Fibroblast of lung (primary cell): ENCODE measurements around the gene CIB4. TPM values are rescaled to one million over a fixed set of nuclear protein-coding genes. Genes with fewer than 3 reads are reported as not detected.

Experiments used
- DNase-seq, 2 donors: peaks; one replicate each; pipeline versions ENCODE4 v3.0.0 to v3.0.0-alpha.2; 2010; ENCODE audit warnings: low read depth in 2 of 2
- H2AFZ ChIP-seq: 2 replicates; pipeline ENCODE4 v1.5.1; 2012; ENCODE audit warnings: low read length, control low read depth, inconsistent platforms
- H3K27ac ChIP-seq: 2 replicates; pipeline ENCODE4 v1.5.1; 2011; ENCODE audit warnings: low read length, control low read depth; ENCODE audit not compliant: insufficient read depth
- H3K27me3 ChIP-seq: 2 replicates; pipeline ENCODE4 v1.5.1; 2011; ENCODE audit warnings: mild to moderate bottlenecking, low read length; ENCODE audit not compliant: control insufficient read depth, insufficient read depth
- H3K36me3 ChIP-seq: 2 replicates; pipeline ENCODE4 v1.5.1; 2011; ENCODE audit warnings: low read length; ENCODE audit not compliant: control insufficient read depth, insufficient read depth
- H3K4me1 ChIP-seq: 2 replicates; pipeline ENCODE4 v1.5.1; 2011; ENCODE audit warnings: low read length; ENCODE audit not compliant: control insufficient read depth, insufficient read depth; ENCODE audit errors: extremely low read depth
- H3K4me2 ChIP-seq: 2 replicates; pipeline ENCODE4 v1.5.1; 2011; ENCODE audit warnings: low read length, control low read depth; ENCODE audit not compliant: insufficient read depth; ENCODE audit errors: extremely low read depth
- H3K4me3 ChIP-seq, 4 experiments: fragments of 200-600 bp in 1 of 4; sonication (generic) in 1 of 4; replicated peaks in 1 of 4; 2 replicates each; pipeline ENCODE4 v1.5.1; 2011 to 2016; ENCODE audit warnings: low read length in 4 of 4, low read depth in 3 of 4, mild to moderate bottlenecking in 3 of 4, control low read depth in 2 of 4, inconsistent platforms in 1 of 4, mixed read lengths in 1 of 4; ENCODE audit not compliant: insufficient read depth in 1 of 4; ENCODE audit errors: control extremely low read depth in 1 of 4
- H3K79me2 ChIP-seq: 2 replicates; pipeline ENCODE4 v1.5.1; 2012; ENCODE audit warnings: mild to moderate bottlenecking, low read length, inconsistent platforms; ENCODE audit not compliant: control insufficient read depth, insufficient read depth
- H3K9ac ChIP-seq: 2 replicates; pipeline ENCODE4 v1.5.1; 2011; ENCODE audit warnings: mild to moderate bottlenecking, low read length, control low read depth; ENCODE audit not compliant: insufficient read depth
- H3K9me3 ChIP-seq: 2 replicates; pipeline ENCODE4 v1.5.1; 2012; ENCODE audit warnings: low read depth, low read length; ENCODE audit not compliant: control insufficient read depth, insufficient read depth
- H4K20me1 ChIP-seq: 2 replicates; pipeline ENCODE4 v1.5.1; 2011; ENCODE audit warnings: low read length; ENCODE audit not compliant: control insufficient read depth, insufficient read depth; ENCODE audit errors: extremely low read depth
- EZH2 ChIP-seq: IDR thresholded peaks from 2 replicates; pipeline ENCODE4 v1.5.1; 2012; ENCODE audit warnings: low read length, control low read depth, mild to moderate bottlenecking; ENCODE audit errors: missing control alignments
- polyA plus RNA-seq, 2 donors: library from polyadenylated mRNA; depleted of rRNA in 1 of 2; stranded (reverse) in 1 of 2; unstranded in 1 of 2; fragments of >200 nt; gene quantifications; 2 replicates each; pipeline ENCODE4 v1.2.1, GENCODE V29; 2011 to 2012; ENCODE audit warnings: missing spikeins in 1 of 2
- total RNA-seq: library from RNA; depleted of rRNA; stranded (reverse); fragments of >200 nt; gene quantifications from 2 replicates; pipeline ENCODE4 v1.2.1, GENCODE V29; 2014
- TF ChIP-seq, protein P1 (sequence below), 2 donors: IDR thresholded peaks in 1 of 2; conservative IDR thresholded peaks in 1 of 2; 1 replicate in 1 of 2; 2 replicates in 1 of 2; pipeline ENCODE4 v1.5.1; 2011 to 2012; ENCODE audit warnings: low read length in 2 of 2, control low read depth in 1 of 2, inconsistent platforms in 1 of 2, low read depth in 1 of 2, mild to moderate bottlenecking in 1 of 2

The CIB4 gene
- total and polyA plus RNA-seq, 2 donors (not counting 1 experiment from before 2014, with no cell fraction given): not detected

DNA sequence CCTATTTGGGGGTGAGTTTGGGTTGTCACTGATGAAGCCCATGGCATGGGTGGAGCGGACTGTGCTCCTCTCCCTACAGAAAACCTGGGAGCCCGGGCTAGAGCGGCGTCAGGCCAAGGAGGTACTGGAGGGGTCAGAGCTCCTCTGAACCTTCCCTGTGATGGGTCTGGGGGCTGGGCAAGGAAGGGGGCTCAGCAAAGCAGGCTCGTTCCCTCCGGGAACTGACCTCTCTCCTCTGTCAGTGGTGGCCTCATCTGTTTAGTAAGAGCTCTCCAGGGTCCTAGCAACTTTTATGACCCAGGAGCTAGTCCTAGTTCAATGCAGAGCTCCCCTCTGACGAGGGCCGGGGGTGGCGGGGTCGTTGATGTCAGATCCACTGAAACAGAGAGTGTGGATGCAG lies 100.9 kb downstream of the CIB4 start:
- Histone ChIP-seq H4K20me1 (no peaks in the 10 kb centered on the region), H3K36me3 (no peaks in the 10 kb centered on the region), H3K9ac (no peak overlapping the region), H3K27me3 (no peaks in the 10 kb centered on the region), H3K4me1 (no peaks in the 10 kb centered on the region), H2AFZ (no peak overlapping the region), H3K4me3 (no peak overlapping the region), H3K4me2 (no peak overlapping the region), H3K9me3 (no peaks in the 10 kb centered on the region), H3K27ac (no peak overlapping the region), H3K79me2 (no peaks in the 10 kb centered on the region)
- TF ChIP-seq, protein P1, sequence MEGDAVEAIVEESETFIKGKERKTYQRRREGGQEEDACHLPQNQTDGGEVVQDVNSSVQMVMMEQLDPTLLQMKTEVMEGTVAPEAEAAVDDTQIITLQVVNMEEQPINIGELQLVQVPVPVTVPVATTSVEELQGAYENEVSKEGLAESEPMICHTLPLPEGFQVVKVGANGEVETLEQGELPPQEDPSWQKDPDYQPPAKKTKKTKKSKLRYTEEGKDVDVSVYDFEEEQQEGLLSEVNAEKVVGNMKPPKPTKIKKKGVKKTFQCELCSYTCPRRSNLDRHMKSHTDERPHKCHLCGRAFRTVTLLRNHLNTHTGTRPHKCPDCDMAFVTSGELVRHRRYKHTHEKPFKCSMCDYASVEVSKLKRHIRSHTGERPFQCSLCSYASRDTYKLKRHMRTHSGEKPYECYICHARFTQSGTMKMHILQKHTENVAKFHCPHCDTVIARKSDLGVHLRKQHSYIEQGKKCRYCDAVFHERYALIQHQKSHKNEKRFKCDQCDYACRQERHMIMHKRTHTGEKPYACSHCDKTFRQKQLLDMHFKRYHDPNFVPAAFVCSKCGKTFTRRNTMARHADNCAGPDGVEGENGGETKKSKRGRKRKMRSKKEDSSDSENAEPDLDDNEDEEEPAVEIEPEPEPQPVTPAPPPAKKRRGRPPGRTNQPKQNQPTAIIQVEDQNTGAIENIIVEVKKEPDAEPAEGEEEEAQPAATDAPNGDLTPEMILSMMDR (conservative IDR thresholded peaks at IDR 0.05 in 1 of 2, IDR thresholded peaks at IDR 0.05 in 1 of 2; ENCODE audit: low read depth in 1 of 2, low read length in 2 of 2): no peak
- TF ChIP-seq EZH2: no peak
- no peak for DNase-seq

DNA sequence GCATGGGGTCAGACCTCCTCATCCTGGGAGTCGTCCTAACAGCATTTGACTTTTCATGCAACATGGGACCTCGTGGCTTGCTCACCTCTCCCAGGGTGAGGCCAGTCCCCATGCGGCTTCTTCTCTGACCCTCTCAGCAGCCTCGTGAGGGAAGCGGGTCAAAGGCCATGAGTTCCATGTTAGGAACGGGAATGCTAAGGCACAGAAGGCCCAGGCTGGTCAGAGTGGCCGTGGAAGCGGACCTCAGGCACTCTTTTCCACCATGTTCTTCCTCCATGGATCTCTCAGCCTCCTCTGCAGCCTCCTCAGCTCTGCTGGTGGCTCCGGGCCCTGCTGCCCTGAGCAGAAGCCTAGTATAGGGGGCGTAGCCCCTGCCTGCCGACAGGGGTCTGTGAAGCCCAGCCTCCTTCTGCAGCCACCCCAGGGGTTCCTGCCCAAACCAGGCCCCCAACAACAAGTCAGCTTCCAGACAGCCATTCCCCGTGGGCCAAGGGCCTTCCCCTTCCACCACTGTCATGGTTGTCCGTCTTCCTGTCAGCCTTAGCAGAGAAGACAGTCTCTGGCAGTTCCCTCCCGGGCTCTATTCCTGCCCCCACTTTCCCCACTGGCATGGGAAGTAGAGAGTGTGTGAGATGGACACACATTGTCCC lies 103.2 kb downstream of the CIB4 start:
- peaks cover 2% of the 10 kb centered on the region for H3K27me3 ChIP-seq
- H3K36me3 ChIP-seq: no peaks in the 10 kb centered on the region
- no peak for TF ChIP-seq EZH2
- TF ChIP-seq, protein P1 (conservative IDR thresholded peaks at IDR 0.05 in 1 of 2, IDR thresholded peaks at IDR 0.05 in 1 of 2; ENCODE audit: low read depth in 1 of 2, low read length in 2 of 2): no peak
- no peaks in the 10 kb centered on the region for H3K9me3 ChIP-seq
- H3K4me2 ChIP-seq: no peak overlapping the region
- H4K20me1 ChIP-seq: no peaks in the 10 kb centered on the region
- H3K9ac ChIP-seq: no peak overlapping the region
- H3K4me1 ChIP-seq: no peaks in the 10 kb centered on the region
- H3K79me2 ChIP-seq: no peaks in the 10 kb centered on the region
- H2AFZ ChIP-seq: no peak overlapping the region
- no peak overlapping the region for H3K27ac ChIP-seq
- no peak overlapping the region for H3K4me3 ChIP-seq
- DNase-seq: no peak

DNA sequence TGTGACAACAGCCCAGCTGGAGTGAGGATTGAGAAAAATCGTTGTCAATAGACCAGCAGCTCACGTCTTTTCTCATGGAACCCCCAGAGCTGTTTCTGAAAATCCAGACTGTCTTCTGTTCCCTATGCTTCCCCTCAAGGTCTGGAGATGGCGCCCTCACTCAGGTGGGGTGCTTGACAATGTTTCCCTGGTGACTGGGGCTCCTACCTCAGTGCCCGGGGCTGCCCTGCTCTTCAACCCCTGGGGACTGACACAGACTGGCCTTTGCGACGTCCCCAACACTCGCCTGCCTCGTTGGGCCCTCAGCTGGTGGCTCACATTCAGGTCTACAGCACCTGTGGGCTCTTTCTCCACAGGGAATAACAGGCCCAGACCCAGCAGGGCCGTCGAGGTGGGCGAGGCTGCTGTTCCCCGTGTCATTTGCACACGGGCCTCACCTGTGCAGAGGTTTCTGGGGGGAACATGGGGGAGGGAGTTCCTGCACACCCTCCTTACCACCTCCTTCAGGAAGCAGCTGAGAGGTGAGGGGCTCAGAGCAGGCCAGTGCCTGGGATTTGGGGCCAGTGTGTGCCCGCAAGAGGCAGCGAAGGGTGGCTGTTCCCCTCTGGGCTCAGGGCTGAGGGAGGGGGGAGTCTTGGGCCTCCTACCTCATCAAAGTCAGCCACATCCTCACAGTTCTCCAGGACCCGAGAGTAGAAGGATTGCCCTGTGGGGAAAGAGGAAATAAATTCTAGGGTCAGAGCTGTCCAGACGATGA lies 103.9 kb downstream of the CIB4 start:
- H3K36me3 ChIP-seq: no peaks in the 10 kb centered on the region
- no peak for DNase-seq
- TF ChIP-seq, protein P1 (conservative IDR thresholded peaks at IDR 0.05 in 1 of 2, IDR thresholded peaks at IDR 0.05 in 1 of 2; ENCODE audit: low read depth in 1 of 2, low read length in 2 of 2): no peak
- no peak for TF ChIP-seq EZH2

More for the DNA sequence above, 103.9 kb downstream of the CIB4 start:
- Histone ChIP-seq H3K79me2 (no peaks in the 10 kb centered on the region), H3K9ac (no peak overlapping the region), H3K27ac (no peak overlapping the region), H3K4me2 (no peak overlapping the region), H3K4me1 (no peaks in the 10 kb centered on the region), H2AFZ (no peak overlapping the region), H3K9me3 (no peaks in the 10 kb centered on the region), H3K27me3 (peaks cover 2% of the 10 kb centered on the region), H4K20me1 (no peaks in the 10 kb centered on the region), H3K4me3 (no peak overlapping the region)
